ENCODE results near the gene NTM.

NTM gene

GRCh38 chr11:131645237-131645636, 274.8 kb downstream of the NTM start:
- TF ChIP-seq, protein P1, sequence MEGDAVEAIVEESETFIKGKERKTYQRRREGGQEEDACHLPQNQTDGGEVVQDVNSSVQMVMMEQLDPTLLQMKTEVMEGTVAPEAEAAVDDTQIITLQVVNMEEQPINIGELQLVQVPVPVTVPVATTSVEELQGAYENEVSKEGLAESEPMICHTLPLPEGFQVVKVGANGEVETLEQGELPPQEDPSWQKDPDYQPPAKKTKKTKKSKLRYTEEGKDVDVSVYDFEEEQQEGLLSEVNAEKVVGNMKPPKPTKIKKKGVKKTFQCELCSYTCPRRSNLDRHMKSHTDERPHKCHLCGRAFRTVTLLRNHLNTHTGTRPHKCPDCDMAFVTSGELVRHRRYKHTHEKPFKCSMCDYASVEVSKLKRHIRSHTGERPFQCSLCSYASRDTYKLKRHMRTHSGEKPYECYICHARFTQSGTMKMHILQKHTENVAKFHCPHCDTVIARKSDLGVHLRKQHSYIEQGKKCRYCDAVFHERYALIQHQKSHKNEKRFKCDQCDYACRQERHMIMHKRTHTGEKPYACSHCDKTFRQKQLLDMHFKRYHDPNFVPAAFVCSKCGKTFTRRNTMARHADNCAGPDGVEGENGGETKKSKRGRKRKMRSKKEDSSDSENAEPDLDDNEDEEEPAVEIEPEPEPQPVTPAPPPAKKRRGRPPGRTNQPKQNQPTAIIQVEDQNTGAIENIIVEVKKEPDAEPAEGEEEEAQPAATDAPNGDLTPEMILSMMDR (conservative IDR thresholded peaks at IDR 0.05) = no peak
- no peak for TF ChIP-seq ZFX (IDR thresholded peaks at IDR 0.05)
- no peak overlapping the region for H3K27ac ChIP-seq

DNA sequence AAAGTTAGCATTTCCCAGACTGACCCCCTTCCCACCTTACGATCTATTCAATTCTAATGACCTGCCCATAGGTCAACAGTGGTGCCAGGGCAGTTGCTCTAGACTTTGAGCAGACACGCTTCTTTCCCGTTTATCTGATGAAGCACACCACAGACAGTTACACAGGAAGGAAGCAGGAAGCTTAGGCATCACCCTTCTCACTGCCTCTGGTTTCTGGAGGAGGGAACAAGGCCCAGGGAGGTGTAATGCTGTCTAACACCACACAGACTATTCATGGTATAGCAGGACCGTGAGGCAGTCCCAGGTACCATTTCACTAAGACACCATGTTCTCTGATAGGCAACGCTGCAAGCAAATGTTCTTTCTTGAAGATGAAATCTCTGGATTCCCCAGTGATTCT, 279.4 kb downstream of the NTM start:
- no peak for TF ChIP-seq ZFX (IDR thresholded peaks at IDR 0.05)
- TF ChIP-seq, protein P1 (conservative IDR thresholded peaks at IDR 0.05) = no peak
- no peak overlapping the region for H3K27ac ChIP-seq

GRCh38 chr11:131652231-131652630, 281.8 kb downstream of the NTM start:
- TF ChIP-seq, protein P1 (conservative IDR thresholded peaks at IDR 0.05) = no peak
- TF ChIP-seq ZFX (IDR thresholded peaks at IDR 0.05) = no peak
- no peak overlapping the region for H3K27ac ChIP-seq

DNA sequence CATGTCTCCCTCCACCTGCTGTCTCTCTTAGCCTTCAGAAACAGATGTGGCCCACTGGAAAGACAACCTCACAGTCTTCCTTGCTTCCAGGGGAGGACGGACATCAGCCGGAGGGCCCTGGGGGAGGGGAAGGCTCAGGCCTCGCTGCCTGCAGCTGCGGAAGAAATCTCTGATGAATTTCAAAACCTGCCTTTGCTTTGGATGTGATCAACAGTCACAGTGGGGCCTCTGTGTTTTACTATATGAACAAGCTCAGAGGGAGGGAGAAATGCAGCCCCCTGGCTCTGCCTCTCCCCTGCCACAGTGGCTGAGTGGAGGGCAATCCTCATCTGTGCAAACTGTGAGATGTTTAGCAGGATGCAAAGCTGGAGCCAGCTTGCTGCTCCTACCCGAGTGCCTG, 282.8 kb downstream of the NTM start:
- H3K27ac ChIP-seq = no peak overlapping the region
- TF ChIP-seq, protein P1 (conservative IDR thresholded peaks at IDR 0.05) = no peak
- TF ChIP-seq ZFX (IDR thresholded peaks at IDR 0.05) = no peak

GRCh38 chr11:131654849-131655248, 284.4 kb downstream of the NTM start:
- H3K27ac ChIP-seq = no peak overlapping the region
- no peak for TF ChIP-seq ZFX (IDR thresholded peaks at IDR 0.05)
- TF ChIP-seq, protein P1 (conservative IDR thresholded peaks at IDR 0.05) = no peak

DNA sequence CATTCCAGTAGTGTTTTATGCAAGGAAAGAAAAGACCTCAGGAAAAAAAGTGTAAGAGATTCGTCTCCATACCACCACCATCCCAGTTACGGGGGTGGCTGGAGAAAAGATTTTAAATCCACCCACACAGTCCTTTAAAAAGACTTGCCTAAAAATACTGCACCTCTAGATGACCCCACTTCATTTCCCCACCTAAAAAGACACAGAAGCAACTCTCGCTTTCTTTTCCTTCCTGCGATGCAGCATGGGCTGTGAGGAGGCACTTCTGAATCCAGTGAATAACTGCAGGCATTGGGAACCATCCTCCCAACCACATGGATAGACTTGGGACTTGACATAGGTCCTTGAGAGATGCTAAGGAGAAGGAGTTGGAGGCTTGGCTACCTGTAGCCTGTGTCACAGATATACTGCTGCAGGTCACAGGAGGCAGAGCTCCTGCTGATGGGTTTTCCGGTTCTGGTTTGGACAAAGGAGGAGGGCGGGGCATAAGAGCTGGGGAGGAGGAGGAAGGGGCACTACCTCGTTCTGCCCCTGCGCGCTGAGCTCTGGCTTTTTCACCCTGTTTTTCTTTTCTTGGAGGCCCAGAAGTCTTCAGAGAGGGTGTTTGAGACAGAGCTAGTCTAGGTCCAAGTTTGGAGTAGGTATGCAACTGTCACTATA, 285.9 kb downstream of the NTM start:
- no peak overlapping the region for H3K27ac ChIP-seq
- TF ChIP-seq, protein P1 (conservative IDR thresholded peaks at IDR 0.05) = no peak
- TF ChIP-seq ZFX (IDR thresholded peaks at IDR 0.05) = no peak

DNA sequence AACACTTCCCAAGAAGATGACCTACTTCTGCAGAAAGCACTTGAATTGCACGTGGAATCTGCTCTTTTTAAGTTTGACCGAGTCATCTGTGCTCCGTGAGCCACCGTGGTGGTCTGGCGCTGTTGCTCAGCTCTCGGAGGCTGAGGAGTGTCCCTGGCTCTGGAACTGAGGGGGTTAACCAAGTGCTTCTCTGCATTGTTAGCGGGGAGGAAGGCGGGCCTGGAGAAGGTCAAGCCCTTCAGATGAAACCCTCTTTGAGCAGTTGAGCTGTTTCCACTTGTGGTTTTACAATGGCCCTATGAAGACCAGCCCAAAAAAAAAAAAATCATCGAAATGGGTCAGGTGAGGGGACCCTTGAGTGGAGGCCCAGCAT, 286.4 kb downstream of the NTM start:
- H3K27ac ChIP-seq = no peak overlapping the region
- TF ChIP-seq, protein P1 (conservative IDR thresholded peaks at IDR 0.05) = no peak
- TF ChIP-seq ZFX (IDR thresholded peaks at IDR 0.05) = no peak

Measured in C4-2B (cell line).